OCI-LY7 (cell line): ENCODE measurements around the gene HMBS. TPM values are rescaled to one million over a fixed set of nuclear protein-coding genes. Genes with fewer than 3 reads are reported as not detected.

Source experiments
- BruUV-seq: library from RNA; stranded (reverse); fragments of 400-500 nt; replicated peaks from 2 replicates; lab custom pipeline; 2021; lab: Mats Ljungman, UMichigan
- CTCF ChIA-PET: fragments of 300-600 bp; sonication (Branson Sonifier 250); formaldehyde crosslinking; loops from one replicate; lab custom pipeline; 2022; ENCODE audit warnings: antibody characterized with exemption; ENCODE audit not compliant: unreplicated experiment; lab: Charles Lee
- POLR2A ChIA-PET: fragments of 300-600 bp; sonication (Branson Sonifier 250); formaldehyde crosslinking; loops from one replicate; lab custom pipeline; 2022; ENCODE audit warnings: antibody characterized with exemption; lab: Charles Lee
- DNase-seq: peaks from one replicate; pipeline ENCODE4 v3.0.0-alpha.2; 2015; ENCODE audit warnings: low spot score
- H2AFZ ChIP-seq: fragments of 200-600 bp; sonication (generic), shearing (Covaris generic); 2 replicates; pipeline ENCODE4 v1.6.1; 2014; ENCODE audit warnings: mild to moderate bottlenecking, antibody characterized with exemption, low read length, moderate library complexity
- H3K27ac ChIP-seq: fragments of 200-600 bp; sonication (generic); 2 replicates; pipeline ENCODE4 v1.5.1; 2014; ENCODE audit warnings: mixed run types, low read depth, mild to moderate bottlenecking, moderate library complexity, low read length, inconsistent platforms; ENCODE audit not compliant: poor library complexity, severe bottlenecking
- H3K36me3 ChIP-seq: fragments of 200-600 bp; sonication (generic); 2 replicates; pipeline ENCODE4 v1.6.1; 2014; ENCODE audit warnings: mild to moderate bottlenecking, antibody characterized with exemption, low read length, moderate library complexity, mixed read lengths; ENCODE audit not compliant: insufficient read depth
- H3K4me1 ChIP-seq: fragments of 200-600 bp; sonication (generic); 2 replicates; pipeline ENCODE4 v1.5.1; 2014; ENCODE audit warnings: mild to moderate bottlenecking, low read length; ENCODE audit not compliant: insufficient read depth, poor library complexity, severe bottlenecking
- H3K4me2 ChIP-seq: fragments of 200-600 bp; sonication (generic); 2 replicates; pipeline ENCODE4 v1.6.1; 2014; ENCODE audit warnings: mild to moderate bottlenecking, low read length
- H3K4me3 ChIP-seq: fragments of 200-600 bp; sonication (generic); 2 replicates; pipeline ENCODE4 v1.5.1; 2014; ENCODE audit warnings: mild to moderate bottlenecking, low read depth, low read length; ENCODE audit not compliant: poor library complexity, severe bottlenecking
- H3K79me2 ChIP-seq: fragments of 200-600 bp; sonication (generic); 2 replicates; pipeline ENCODE4 v1.6.1; 2016; ENCODE audit warnings: low read depth, mild to moderate bottlenecking, low read length, moderate library complexity, mixed read lengths; ENCODE audit not compliant: insufficient read depth
- H3K9me2 ChIP-seq: fragments of 200-600 bp; sonication (generic); 2 replicates; pipeline ENCODE4 v1.6.1; 2016; ENCODE audit warnings: mild to moderate bottlenecking, low read length, mixed read lengths; ENCODE audit not compliant: insufficient read depth
- H3K9me3 ChIP-seq: fragments of 200-600 bp; sonication (generic); 2 replicates; pipeline ENCODE4 v1.6.1; 2014; ENCODE audit warnings: mild to moderate bottlenecking, mixed run types, low read length, mixed read lengths
- H4K20me1 ChIP-seq: fragments of 200-600 bp; sonication (generic); 2 replicates; pipeline ENCODE4 v1.6.1; 2014; ENCODE audit warnings: mild to moderate bottlenecking, antibody characterized with exemption, low read length, moderate library complexity, mixed read lengths; ENCODE audit not compliant: insufficient read depth
- EZH2phosphoT487 ChIP-seq: fragments of 200-600 bp; sonication (generic); IDR thresholded peaks from 2 replicates; pipeline ENCODE4 v1.6.1; 2018; ENCODE audit warnings: low read depth, borderline replicate concordance, mild to moderate bottlenecking, mixed run types, antibody characterized with exemption, low read length, moderate library complexity, mixed read lengths
- intact Hi-C: fragments of 100-400 bp; cut with micrococcal nuclease; formaldehyde crosslinking; loops from one replicate; pipeline ENCODE4 v1.10.0; 2022; ENCODE audit not compliant: unreplicated experiment
- total RNA-seq, 2 experiments: library from RNA; depleted of rRNA in 1 of 2; stranded (reverse); fragments of >200 nt in 1 of 2; shearing (Covaris generic) in 1 of 2; gene quantifications; 2 replicates each; pipeline ENCODE4 v1.2.3, GENCODE V29; 2014 to 2022
- TF ChIP-seq, protein P1 (sequence below): fragments of 200-600 bp; sonication (generic); conservative IDR thresholded peaks from 2 replicates; pipeline ENCODE4 v1.5.1; 2014; ENCODE audit warnings: mild to moderate bottlenecking, antibody characterized with exemption, low read length, moderate library complexity, mixed read lengths

The HMBS gene
- total RNA-seq, 2 experiments from 2014 or later: 12.2 to 50.0 TPM

DNA sequence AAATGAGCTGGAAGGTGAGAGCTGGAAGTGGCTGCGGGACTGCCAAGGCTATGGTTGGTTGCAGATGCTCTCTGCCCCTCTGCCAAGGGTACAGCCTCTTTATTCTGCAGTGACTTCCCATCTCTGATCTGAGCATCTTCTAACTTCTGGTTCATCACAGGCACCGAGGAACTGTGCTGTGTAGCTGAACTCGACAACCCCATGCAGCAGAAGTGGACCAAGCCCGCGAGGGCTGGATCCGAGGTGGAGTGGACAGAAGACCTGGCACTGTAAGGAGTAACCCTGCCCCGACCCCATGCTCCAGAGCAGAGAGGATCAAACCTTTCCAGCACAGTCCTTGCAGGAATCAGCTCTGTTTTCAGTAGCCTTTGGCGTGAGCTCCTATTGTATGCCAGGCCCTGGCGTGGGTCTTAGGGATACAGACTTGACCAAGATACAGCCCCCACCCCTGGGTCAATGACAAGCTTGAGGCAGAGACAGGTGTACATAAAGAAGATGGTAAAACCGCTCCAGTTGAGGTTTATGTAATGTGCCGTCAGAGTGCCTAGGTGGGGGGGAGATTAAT lies 26.8 kb downstream of the HMBS start:
- DNase-seq: no peak
- ChIA-PET CTCF (interaction anchor here (0.6 kb wide), 1 partner anchor 55 kb away, joined by 3 read pairs; no protein-coding TSS in a partner anchor), POLR2A (interaction anchor here (0.6 kb wide), 1 partner anchor 36 kb away, joined by 4 read pairs; no protein-coding TSS in a partner anchor)
- intact Hi-C loops: no loop called here
- Histone ChIP-seq H3K9me3 (no peaks in the 10 kb centered on the region), H4K20me1 (no peaks in the 10 kb centered on the region), H3K27ac (no peak overlapping the region), H3K4me1 (peaks cover 15% of the 10 kb centered on the region), H3K79me2 (peaks cover 6% of the 10 kb centered on the region; the same call in 1 of the 2 replicates), H3K36me3 (peaks cover 22% of the 10 kb centered on the region), H2AFZ (no peak overlapping the region), H3K4me3 (no peak overlapping the region), H3K4me2 (no peak overlapping the region), H3K9me2 (no peaks in the 10 kb centered on the region)
- BruUV-seq: no TSS peak
- no peak for TF ChIP-seq EZH2phosphoT487
- TF ChIP-seq, protein P1, sequence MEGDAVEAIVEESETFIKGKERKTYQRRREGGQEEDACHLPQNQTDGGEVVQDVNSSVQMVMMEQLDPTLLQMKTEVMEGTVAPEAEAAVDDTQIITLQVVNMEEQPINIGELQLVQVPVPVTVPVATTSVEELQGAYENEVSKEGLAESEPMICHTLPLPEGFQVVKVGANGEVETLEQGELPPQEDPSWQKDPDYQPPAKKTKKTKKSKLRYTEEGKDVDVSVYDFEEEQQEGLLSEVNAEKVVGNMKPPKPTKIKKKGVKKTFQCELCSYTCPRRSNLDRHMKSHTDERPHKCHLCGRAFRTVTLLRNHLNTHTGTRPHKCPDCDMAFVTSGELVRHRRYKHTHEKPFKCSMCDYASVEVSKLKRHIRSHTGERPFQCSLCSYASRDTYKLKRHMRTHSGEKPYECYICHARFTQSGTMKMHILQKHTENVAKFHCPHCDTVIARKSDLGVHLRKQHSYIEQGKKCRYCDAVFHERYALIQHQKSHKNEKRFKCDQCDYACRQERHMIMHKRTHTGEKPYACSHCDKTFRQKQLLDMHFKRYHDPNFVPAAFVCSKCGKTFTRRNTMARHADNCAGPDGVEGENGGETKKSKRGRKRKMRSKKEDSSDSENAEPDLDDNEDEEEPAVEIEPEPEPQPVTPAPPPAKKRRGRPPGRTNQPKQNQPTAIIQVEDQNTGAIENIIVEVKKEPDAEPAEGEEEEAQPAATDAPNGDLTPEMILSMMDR: no peak

DNA sequence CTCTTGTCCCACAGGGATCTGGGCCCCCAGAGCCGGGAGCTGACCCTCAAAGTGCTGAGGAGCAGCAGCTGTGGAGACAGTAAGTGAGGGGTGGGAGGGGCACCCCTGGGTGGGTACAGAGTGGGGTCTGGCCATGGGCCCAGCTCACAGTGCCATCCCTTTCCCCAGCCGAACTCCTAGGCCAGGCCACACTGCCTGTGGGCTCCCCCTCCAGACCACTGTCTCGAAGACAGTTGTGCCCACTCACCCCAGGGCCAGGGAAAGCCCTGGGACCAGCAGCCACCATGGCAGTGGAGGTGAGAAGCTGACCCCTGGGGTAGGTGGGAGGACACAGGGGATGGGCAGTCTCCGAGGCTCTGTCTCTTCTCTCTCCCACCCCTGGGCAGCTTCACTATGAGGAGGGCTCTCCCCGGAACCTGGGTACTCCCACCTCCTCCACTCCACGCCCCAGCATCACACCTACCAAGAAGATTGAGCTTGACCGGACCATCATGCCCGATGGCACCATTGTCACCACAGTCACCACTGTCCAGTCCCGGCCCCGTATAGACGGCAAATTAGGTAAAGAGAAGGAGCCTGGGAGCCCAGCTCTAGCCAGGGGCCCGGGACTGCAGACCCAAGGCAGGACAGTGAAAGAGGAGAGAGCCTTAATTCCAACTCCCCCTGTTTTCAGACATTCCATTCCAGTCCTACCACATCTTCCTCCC lies 27.8 kb downstream of the HMBS start:
- H3K9me2 ChIP-seq: no peaks in the 10 kb centered on the region
- no peak overlapping the region for H3K27ac ChIP-seq
- CTCF ChIA-PET: interaction anchor here (0.6 kb wide), 1 partner anchor 221 kb away, joined by 3 read pairs; no protein-coding TSS in a partner anchor
- no peak overlapping the region for H3K4me3 ChIP-seq
- POLR2A ChIA-PET: no interaction called here
- H3K9me3 ChIP-seq: no peaks in the 10 kb centered on the region
- no peak for DNase-seq
- BruUV-seq: no TSS peak
- peaks cover 22% of the 10 kb centered on the region for H3K36me3 ChIP-seq
- intact Hi-C loops: no loop called here
- H3K79me2 ChIP-seq: peaks cover 6% of the 10 kb centered on the region; the same call in 1 of the 2 replicates
- peaks cover 10% of the 10 kb centered on the region for H3K4me1 ChIP-seq
- H3K4me2 ChIP-seq: no peak overlapping the region
- TF ChIP-seq, protein P1: no peak
- no peak for TF ChIP-seq EZH2phosphoT487
- no peaks in the 10 kb centered on the region for H4K20me1 ChIP-seq
- H2AFZ ChIP-seq: no peak overlapping the region

DNA sequence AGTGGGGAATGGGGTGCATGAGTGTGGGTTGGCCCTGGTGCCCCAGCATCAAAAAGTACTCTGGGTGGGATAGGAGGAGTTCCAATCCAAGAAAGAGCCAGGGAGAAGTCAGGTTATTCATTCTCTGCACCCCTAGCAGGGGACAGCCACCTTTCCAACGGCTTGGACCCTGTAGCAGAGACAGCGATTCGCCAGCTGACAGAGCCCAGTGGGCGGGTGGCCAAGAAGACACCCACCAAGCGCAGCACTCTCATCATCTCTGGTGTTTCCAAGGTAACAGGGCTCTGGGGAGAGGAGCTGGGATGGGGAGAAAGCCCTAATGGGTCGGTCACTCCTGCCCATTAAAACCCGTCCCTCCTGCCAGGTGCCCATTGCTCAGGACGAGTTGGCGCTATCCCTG lies 29.0 kb downstream of the HMBS start:
- intact Hi-C loops: no loop called here
- ChIA-PET POLR2A (no interaction called here), CTCF (no interaction called here)
- peaks cover 2% of the 10 kb centered on the region; the same call in 1 of the 2 replicates for H3K79me2 ChIP-seq
- H2AFZ ChIP-seq: no peak overlapping the region
- H3K27ac ChIP-seq: no peak overlapping the region
- no peaks in the 10 kb centered on the region for H4K20me1 ChIP-seq
- peaks cover 22% of the 10 kb centered on the region for H3K36me3 ChIP-seq
- no peaks in the 10 kb centered on the region for H3K9me3 ChIP-seq
- no TSS peak for BruUV-seq
- H3K4me3 ChIP-seq: no peak overlapping the region
- no peak for DNase-seq
- H3K4me2 ChIP-seq: no peak overlapping the region
- peaks cover 4% of the 10 kb centered on the region for H3K4me1 ChIP-seq
- TF ChIP-seq EZH2phosphoT487: no peak
- no peaks in the 10 kb centered on the region for H3K9me2 ChIP-seq
